Body of pancreas (tissue), 4 donors: ENCODE measurements around the gene DEF6. TPM values are rescaled to one million over a fixed set of nuclear protein-coding genes. Genes with fewer than 3 reads are reported as not detected.

Experiments
- ATAC-seq: fragments of 150-250 bp; one replicate; pipeline ENCODE4 v1.9.1; 2016
- DNase-seq, 4 donors: peaks; one replicate each; pipeline ENCODE4 v3.0.0-alpha.2; 2019
- H3K27ac ChIP-seq, 4 donors: fragments of 200-600 bp; sonication (generic); 1 replicate in 3 of 4; 2 replicates in 1 of 4; pipeline versions ENCODE4 v1.5.1 to v1.6.1; 2016 to 2019; ENCODE audit warnings: mild to moderate bottlenecking in 1 of 4, mixed read lengths in 1 of 4, moderate library complexity in 1 of 4
- H3K27me3 ChIP-seq, 2 donors: fragments of 200-600 bp; sonication (generic); one replicate each; pipeline ENCODE4 v1.6.0; 2016; ENCODE audit warnings: mild to moderate bottlenecking in 1 of 2
- H3K36me3 ChIP-seq, 2 donors: fragments of 200-600 bp; sonication (generic); replicated peaks in 1 of 2; 2 replicates each; pipeline ENCODE4 v1.5.1; 2016; ENCODE audit warnings: low read depth in 2 of 2; ENCODE audit not compliant: insufficient read depth in 1 of 2
- H3K4me1 ChIP-seq: fragments of 200-600 bp; sonication (generic); one replicate; pipeline ENCODE4 v1.6.0; 2016
- H3K4me3 ChIP-seq, 2 donors: fragments of 200-600 bp; sonication (generic); 1 replicate in 1 of 2; 2 replicates in 1 of 2; pipeline ENCODE4 v1.5.1; 2016 to 2019
- H3K9me3 ChIP-seq, 3 donors: fragments of 200-600 bp; sonication (generic); 1 replicate in 2 of 3; 2 replicates in 1 of 3; pipeline ENCODE4 v1.5.1; 2016
- CTCF ChIP-seq, 7 experiments: fragments of 450-650 bp in 4 of 7; fragments of 200-600 bp in 3 of 7; sonication (generic) in 3 of 7; IDR thresholded peaks; one replicate each; pipeline ENCODE4 v1.5.1; 2016 to 2019; ENCODE audit warnings: antibody characterized with exemption in 7 of 7
- POLR2A ChIP-seq, 3 donors: fragments of 450-650 bp; IDR thresholded peaks; one replicate each; pipeline ENCODE4 v1.6.1; 2016; ENCODE audit warnings: antibody characterized with exemption in 3 of 3, mild to moderate bottlenecking in 2 of 3
- WGBS, 2 donors: methylation state at CpG; one replicate each; pipeline ENCODE4 v1.1.5; 2017; 5-methylcytosine and 5-hydroxymethylcytosine counted together
- intact Hi-C: fragments of 100-400 bp; cut with DNase I; formaldehyde crosslinking; loops from one replicate; pipeline ENCODE4 v1.15.1; 2023
- total RNA-seq, 2 donors: library from RNA; depleted of rRNA; stranded (reverse); fragments of >200 nt; gene quantifications; one replicate each; pipeline ENCODE4 v1.1.0, GENCODE V29; 2016

DEF6 gene
- total RNA-seq, 2 donors from 2014 or later = 10.2 to 23.3 TPM

GRCh38 chr6:35287671-35288396, 9.8 kb upstream of the DEF6 start:
- no peak for DNase-seq
- 90 to 94% methylated on average over 10 to 12 of the region's 12 CpGs for WGBS, 2 donors
- Histone ChIP-seq H3K27me3 (no peaks in the 10 kb centered on the region), H3K9me3 (no peaks in the 10 kb centered on the region), H3K4me1 (no peaks in the 10 kb centered on the region), H3K36me3 (peaks cover 9 to 30% of the 10 kb centered on the region in 2 donors), H3K4me3 (no peak overlapping the region), H3K27ac (no peak overlapping the region)
- intact Hi-C loops = no loop called here
- no peak for ATAC-seq
- no peak for TF ChIP-seq POLR2A (IDR thresholded peaks at IDR 0.05)
- TF ChIP-seq CTCF (IDR thresholded peaks at IDR 0.05) = no peak

- Histone ChIP-seq H3K4me1 (no peaks in the 10 kb centered on the region), H3K36me3 (peaks cover 9 to 30% of the 10 kb centered on the region in 2 donors), H3K4me3 (no peak overlapping the region), H3K27ac (no peak overlapping the region), H3K9me3 (no peaks in the 10 kb centered on the region), H3K27me3 (no peaks in the 10 kb centered on the region)
- intact Hi-C loops = no loop called here
- DNase-seq (no peak), ATAC-seq (no peak)
- no peak for TF ChIP-seq CTCF (IDR thresholded peaks at IDR 0.05)
- no peak for TF ChIP-seq POLR2A (IDR thresholded peaks at IDR 0.05)
- WGBS, 2 donors = 72% methylated on average over 4 of the region's 4 CpGs
These were observed 8.8 kb upstream of the DEF6 start for GRCh38 chr6:35288834-35289233.

- Histone ChIP-seq H3K27me3 (no peaks in the 10 kb centered on the region), H3K4me3 (no peak overlapping the region), H3K27ac (no peak overlapping the region), H3K36me3 (peaks cover 5 to 27% of the 10 kb centered on the region in 2 donors), H3K9me3 (no peaks in the 10 kb centered on the region), H3K4me1 (no peaks in the 10 kb centered on the region)
- DNase-seq = no peak
- 95 to 96% methylated on average over 13 of the region's 13 CpGs for WGBS, 2 donors
- TF ChIP-seq POLR2A (IDR thresholded peaks at IDR 0.05) (no peak), CTCF (IDR thresholded peaks at IDR 0.05) (no peak)
- intact Hi-C loops = loop anchor here (5.0 kb wide), 1 partner anchor 171 kb away; no protein-coding TSS in a partner anchor
- no peak for ATAC-seq
These were observed 6.1 kb upstream of the DEF6 start for GRCh38 chr6:35291491-35291890.

GRCh38 chr6:35292494-35292893, 5.1 kb upstream of the DEF6 start:
- no peak for TF ChIP-seq CTCF (IDR thresholded peaks at IDR 0.05)
- TF ChIP-seq POLR2A (IDR thresholded peaks at IDR 0.05) = no peak
- no peak for ATAC-seq
- Histone ChIP-seq H3K36me3 (peaks cover 1 to 21% of the 10 kb centered on the region in 2 donors), H3K27me3 (no peaks in the 10 kb centered on the region), H3K4me3 (no peak overlapping the region), H3K9me3 (no peaks in the 10 kb centered on the region), H3K4me1 (peaks cover 9% of the 10 kb centered on the region), H3K27ac (no peak overlapping the region)
- intact Hi-C loops = loop anchor here (5.0 kb wide), 1 partner anchor 170 kb away; no protein-coding TSS in a partner anchor
- WGBS, 2 donors = 78 to 80% methylated on average over 9 to 15 of the region's 15 CpGs
- DNase-seq = no peak

GRCh38 chr6:35293681-35294080, 3.9 kb upstream of the DEF6 start:
- no peak for TF ChIP-seq CTCF (IDR thresholded peaks at IDR 0.05)
- ATAC-seq (no peak), DNase-seq (no peak)
- Histone ChIP-seq H3K4me1 (peaks cover 19% of the 10 kb centered on the region), H3K27ac (no peak overlapping the region), H3K4me3 (no peak overlapping the region), H3K27me3 (no peaks in the 10 kb centered on the region), H3K36me3 (peaks cover 0 to 16% of the 10 kb centered on the region in 2 donors), H3K9me3 (no peaks in the 10 kb centered on the region)
- 86 to 100% methylated on average over 3 to 9 of the region's 9 CpGs for WGBS, 2 donors
- intact Hi-C loops = loop anchor here (5.0 kb wide), 1 partner anchor 169 kb away; no protein-coding TSS in a partner anchor
